Right cardiac atrium (tissue), 5 donors: Measurements from ENCODE around the gene AVPR1B. TPM values are rescaled to one million over a fixed set of nuclear protein-coding genes. Genes with fewer than 3 reads are reported as not detected.
A peak's percentile ranks its signal among the peaks of the same experiment; 100 is the strongest.

Experiments
- ATAC-seq, 2 donors: fragments of 200-7000 bp; cut with Tn5 transposase; one replicate each; pipeline versions ENCODE4 v1.8.0 to v1.9.1; 2020; ENCODE audit warnings: moderate library complexity in 2 of 2, mild to moderate bottlenecking in 1 of 2
- DNase-seq, 3 donors: peaks; one replicate each; pipeline ENCODE4 v3.0.0-alpha.2; 2020
- H3K27ac ChIP-seq: one replicate; pipeline ENCODE4 v1.5.1; 2013; ENCODE audit warnings: mild to moderate bottlenecking, low read length, control low read depth, moderate library complexity
- H3K27me3 ChIP-seq: one replicate; pipeline ENCODE4 v1.6.1; 2013; ENCODE audit not compliant: control insufficient read depth, insufficient read depth
- H3K4me1 ChIP-seq: one replicate; pipeline ENCODE4 v1.6.1; 2013; ENCODE audit warnings: low read length; ENCODE audit not compliant: control insufficient read depth, insufficient read depth
- H3K4me3 ChIP-seq: one replicate; pipeline ENCODE4 v1.5.1; 2013; ENCODE audit warnings: low read length, control low read depth
- H3K9me3 ChIP-seq: one replicate; pipeline ENCODE4 v1.6.1; 2013; ENCODE audit warnings: low read length; ENCODE audit not compliant: control insufficient read depth
- WGBS: extraction: QIAGEN DNeasy Blood & Tissue Kit; methylation state at CpG from one replicate; pipeline ENCODE4 v1.1.7; 2013; 5-methylcytosine and 5-hydroxymethylcytosine counted together
- intact Hi-C, 4 donors: fragments of 100-400 bp; cut with DNase I; formaldehyde crosslinking; loops; one replicate each; pipeline versions ENCODE4 v1.11.0 to v1.14.0; 2022 to 2023
- long read RNA-seq, 4 donors: library from polyadenylated mRNA; unstranded; transcript quantifications; one replicate each; pipeline ENCODE4 v2.0.0, GENCODE V29; 2020 to 2021
- polyA plus RNA-seq: library from polyadenylated mRNA; stranded (reverse); fragments of 200-250 nt; gene quantifications from one replicate; pipeline ENCODE4 v1.2.3, GENCODE V29; 2013
- total RNA-seq, 4 donors: library from RNA; stranded (reverse); fragmentation: NEBNext Ultra II Directional; extraction: Animal tissue kit (Norgen Biotek cat#: 25700); gene quantifications; one replicate each; pipeline ENCODE4 v1.2.1, GENCODE V29; 2021
- donor health status: healthy with polysubstance abuse.
- donor health status: DM: no; HTN: yes; CAD: no.
- donor health status: DM: no; HTN: no; CAD: no.
- donor health status: DM: no; HTN: yes; CAD: no; lungs with severe emphysema.
- donor health status: DM: yes; HTN: yes; CAD: no.

The AVPR1B gene
- not detected for total RNA-seq
- polyA plus RNA-seq, result 0.07 TPM
- long read RNA-seq, donor 1, result 0 reads
- long read RNA-seq, donor 2, result 0 reads
- long read RNA-seq, donor 3, result 0 reads
- long read RNA-seq, donor 4, result 0 reads

- H3K9me3 ChIP-seq, result no peaks in the 10 kb centered on the region
- no peak within 1 kb of the TSS for H3K27ac ChIP-seq
- peak within 1 kb of the TSS; percentile 50 for H3K4me3 ChIP-seq
- 1% methylated on average over 55 of the region's 55 CpGs for WGBS
- DNase-seq (peak; percentile 65 to 87 (median 85)), ATAC-seq (peak; percentile 86)
- H3K4me1 ChIP-seq, result no peaks in the 10 kb centered on the region
- intact Hi-C loops, result no loop called here
- no peaks in the 10 kb centered on the region for H3K27me3 ChIP-seq
These were observed at the start of gene AVPR1B for GRCh38 chr1:206117151-206117948. AVPR1B (minus strand) TSS chr1:206117388; CDS start chr1:206116890, 498 bp downstream.

- no peaks in the 10 kb centered on the region for H3K27me3 ChIP-seq
- WGBS, result 73% methylated on average over 3 of the region's 3 CpGs
- intact Hi-C loops, result no loop called here
- no peaks in the 10 kb centered on the region for H3K4me1 ChIP-seq
- ATAC-seq, result no peak
- no peak for DNase-seq
- no peak overlapping the region for H3K27ac ChIP-seq
- no peaks in the 10 kb centered on the region for H3K9me3 ChIP-seq
- no peak overlapping the region for H3K4me3 ChIP-seq
These were observed 28.6 kb upstream of the AVPR1B start for GRCh38 chr1:206145771-206146290.

- H3K27me3 ChIP-seq, result no peaks in the 10 kb centered on the region
- intact Hi-C loops, result no loop called here
- no peak overlapping the region for H3K27ac ChIP-seq
- ATAC-seq (no peak), DNase-seq (no peak)
- no peak overlapping the region for H3K4me3 ChIP-seq
- H3K9me3 ChIP-seq, result no peaks in the 10 kb centered on the region
- no peaks in the 10 kb centered on the region for H3K4me1 ChIP-seq
- WGBS, result 80% methylated on average over 2 of the region's 2 CpGs
These were observed 27.4 kb upstream of the AVPR1B start for GRCh38 chr1:206144605-206145004.

- intact Hi-C loops, result no loop called here
- DNase-seq, result no peak
- peak in 1 of 2 donors; percentile 34 for ATAC-seq
- Histone ChIP-seq H3K4me3 (no peak overlapping the region), H3K27ac (no peak overlapping the region), H3K4me1 (no peaks in the 10 kb centered on the region), H3K27me3 (no peaks in the 10 kb centered on the region), H3K9me3 (no peaks in the 10 kb centered on the region)
- 88% methylated on average over 15 of the region's 15 CpGs for WGBS
These were observed 26.5 kb upstream of the AVPR1B start for GRCh38 chr1:206143537-206144172.

GRCh38 chr1:206142770-206143169 lies 25.6 kb upstream of the AVPR1B start:
- Histone ChIP-seq H3K4me3 (no peak overlapping the region), H3K27ac (no peak overlapping the region), H3K9me3 (no peaks in the 10 kb centered on the region), H3K4me1 (no peaks in the 10 kb centered on the region), H3K27me3 (no peaks in the 10 kb centered on the region)
- 64% methylated on average over 2 of the region's 2 CpGs for WGBS
- DNase-seq (no peak), ATAC-seq (no peak)
- intact Hi-C loops, result no loop called here

GRCh38 chr1:206142011-206142410 lies 24.8 kb upstream of the AVPR1B start:
- WGBS, result 91% methylated on average over 3 of the region's 3 CpGs
- intact Hi-C loops, result no loop called here
- no peak overlapping the region for H3K4me3 ChIP-seq

GRCh38 chr1:206136241-206136640 lies 19.1 kb upstream of the AVPR1B start:
- WGBS, result 34% methylated on average over 2 of the region's 2 CpGs
- intact Hi-C loops, result no loop called here
- no peak overlapping the region for H3K4me3 ChIP-seq
- DNase-seq (no peak), ATAC-seq (no peak)
- H3K9me3 ChIP-seq, result no peaks in the 10 kb centered on the region
- no peaks in the 10 kb centered on the region for H3K4me1 ChIP-seq
- H3K27me3 ChIP-seq, result no peaks in the 10 kb centered on the region
- no peak overlapping the region for H3K27ac ChIP-seq

More at GRCh38 chr1:206142011-206142410, 24.8 kb upstream of the AVPR1B start:
- ATAC-seq (no peak), DNase-seq (no peak)
- Histone ChIP-seq H3K9me3 (no peaks in the 10 kb centered on the region), H3K27me3 (no peaks in the 10 kb centered on the region), H3K4me1 (no peaks in the 10 kb centered on the region), H3K27ac (no peak overlapping the region)

- WGBS, result 89% methylated on average over 2 of the region's 2 CpGs
- no peak for ATAC-seq
- Histone ChIP-seq H3K9me3 (no peaks in the 10 kb centered on the region), H3K4me1 (no peaks in the 10 kb centered on the region), H3K4me3 (no peak overlapping the region), H3K27me3 (no peaks in the 10 kb centered on the region), H3K27ac (no peak overlapping the region)
- intact Hi-C loops, result no loop called here
- DNase-seq, result no peak
These were observed 18.1 kb upstream of the AVPR1B start for GRCh38 chr1:206135248-206135647.

- DNase-seq, result no peak
- no peak for ATAC-seq
- Histone ChIP-seq H3K27me3 (no peaks in the 10 kb centered on the region), H3K27ac (no peak overlapping the region), H3K4me3 (no peak overlapping the region), H3K4me1 (no peaks in the 10 kb centered on the region), H3K9me3 (no peaks in the 10 kb centered on the region)
- intact Hi-C loops, result no loop called here
- WGBS, result 87% methylated on average over 7 of the region's 7 CpGs
These were observed 16.7 kb upstream of the AVPR1B start for GRCh38 chr1:206133751-206134415.

GRCh38 chr1:206131037-206131436 lies 13.8 kb upstream of the AVPR1B start:
- intact Hi-C loops, result no loop called here
- Histone ChIP-seq H3K9me3 (no peaks in the 10 kb centered on the region), H3K4me3 (no peak overlapping the region), H3K27ac (no peak overlapping the region), H3K4me1 (no peaks in the 10 kb centered on the region), H3K27me3 (no peaks in the 10 kb centered on the region)
- DNase-seq (no peak), ATAC-seq (peak; percentile 17 to 34)
- 46% methylated on average over 7 of the region's 7 CpGs for WGBS

GRCh38 chr1:206128196-206128595 lies 11.0 kb upstream of the AVPR1B start:
- Histone ChIP-seq H3K27me3 (no peaks in the 10 kb centered on the region), H3K9me3 (no peaks in the 10 kb centered on the region), H3K27ac (no peak overlapping the region), H3K4me3 (no peak overlapping the region), H3K4me1 (no peaks in the 10 kb centered on the region)
- intact Hi-C loops, result no loop called here
- WGBS, result 38% methylated on average over 4 of the region's 4 CpGs
- peak in 1 of 2 donors; percentile 35 for ATAC-seq
- no peak for DNase-seq
